HCT116 (cell line): ENCODE measurements around the gene HOXC11.

Source experiments
- CTCF ChIP-seq, 3 experiments: fragments of 200-600 bp in 1 of 3; sonication (generic) in 1 of 3; IDR thresholded peaks in 2 of 3; conservative IDR thresholded peaks in 1 of 3; 2 replicates each; pipeline ENCODE4 v1.5.1; 2012 to 2017; ENCODE audit warnings: low read depth in 2 of 3, low read length in 2 of 3, antibody characterized with exemption in 1 of 3, borderline replicate concordance in 1 of 3, control low read depth in 1 of 3, mild to moderate bottlenecking in 1 of 3, mixed read lengths in 1 of 3, mixed run types in 1 of 3, moderate library complexity in 1 of 3; ENCODE audit not compliant: insufficient read depth in 1 of 3
- ELF1 ChIP-seq: IDR thresholded peaks from 2 replicates; pipeline ENCODE4 v1.6.1; 2012; ENCODE audit warnings: low read depth, borderline replicate concordance
- MAX ChIP-seq: IDR thresholded peaks from 2 replicates; pipeline ENCODE4 v1.6.1; 2012
- POLR2A ChIP-seq: IDR thresholded peaks from 2 replicates; pipeline ENCODE4 v1.7.0; 2011; ENCODE audit warnings: borderline replicate concordance; ENCODE audit not compliant: insufficient read depth, insufficient read length; ENCODE audit errors: extremely low read depth
- POLR2AphosphoS5 ChIP-seq: IDR thresholded peaks from 2 replicates; pipeline ENCODE4 v1.6.1; 2011; ENCODE audit warnings: mild to moderate bottlenecking, low read depth, low read length, moderate library complexity
- RAD21 ChIP-seq: IDR thresholded peaks from 2 replicates; pipeline ENCODE4 v1.6.1; 2012; ENCODE audit warnings: low read depth, mild to moderate bottlenecking
- ZNF274 ChIP-seq: fragments of 200-500 bp; sonication (Bioruptor generic); IDR thresholded peaks from 2 replicates; pipeline ENCODE4 v1.6.1; 2014; ENCODE audit warnings: mild to moderate bottlenecking, low read depth, low read length, inconsistent platforms

GRCh38 chr12:54012631-54013409 is 39.9 kb downstream of the HOXC11 start:
- TF ChIP-seq CTCF (IDR thresholded peaks at IDR 0.05 in 2 of 3, conservative IDR thresholded peaks at IDR 0.05 in 1 of 3; ENCODE audit: borderline replicate concordance in 1 of 3, insufficient read depth in 1 of 3, low read depth in 2 of 3, low read length in 2 of 3) (peak in 1 of 3 experiments; percentile 18; a peak in 1 of 6 replicates), ELF1 (no peak), ZNF274 (no peak), POLR2A (no peak), MAX (no peak), POLR2AphosphoS5 (no peak), RAD21 (no peak)
